Esophagus muscularis mucosa (tissue), 3 donors: ENCODE measurements around the gene JPH2.

Experiments
- POLR2A ChIP-seq: fragments of 450-650 bp; IDR thresholded peaks from one replicate; pipeline ENCODE4 v1.6.1; 2017; ENCODE audit warnings: antibody characterized with exemption, moderate library complexity, mild to moderate bottlenecking, low read depth
- TF ChIP-seq, protein P1 (sequence below), 3 experiments: fragments of 200-600 bp in 2 of 3; fragments of 450-650 bp in 1 of 3; sonication (generic) in 2 of 3; IDR thresholded peaks; one replicate each; pipeline ENCODE4 v1.5.1; 2017 to 2019; ENCODE audit warnings: antibody characterized with exemption in 3 of 3, mild to moderate bottlenecking in 2 of 3, moderate library complexity in 1 of 3

DNA sequence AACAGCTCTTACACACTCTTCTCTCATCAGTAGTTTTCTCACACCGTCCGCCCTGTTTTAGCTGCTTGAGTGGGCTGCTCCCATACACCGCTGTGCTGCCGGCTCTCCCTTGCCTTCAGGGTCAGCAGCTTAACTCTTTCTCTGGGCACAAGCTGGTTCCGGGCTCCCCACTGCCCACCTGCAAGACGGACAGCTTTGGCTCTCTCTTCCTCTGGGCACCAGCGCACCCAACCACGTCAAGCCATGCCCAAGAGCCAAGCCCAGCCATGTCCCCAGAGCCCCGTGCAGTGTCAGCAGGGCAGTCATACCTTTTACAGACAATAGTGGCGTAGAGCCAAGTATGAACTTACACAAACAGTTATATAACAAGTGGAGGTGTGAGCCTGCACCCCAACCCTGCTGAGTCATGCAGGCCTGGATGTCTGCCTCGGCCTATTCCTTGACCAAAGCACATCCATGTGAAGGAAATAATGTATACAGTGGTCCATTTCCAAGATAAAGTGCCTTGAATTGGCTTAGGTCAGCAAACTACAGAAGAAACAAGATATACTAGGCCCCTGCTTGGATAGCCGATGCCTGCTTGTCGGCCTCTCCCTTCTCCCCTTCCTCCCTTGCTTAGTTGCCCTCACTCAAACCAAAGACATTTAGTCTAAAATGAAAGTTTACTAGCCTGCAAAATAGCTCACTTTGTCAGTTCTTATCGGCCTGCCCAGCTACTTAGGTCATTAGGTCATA is 89.3 kb downstream of the JPH2 start:
- TF ChIP-seq, protein P1, sequence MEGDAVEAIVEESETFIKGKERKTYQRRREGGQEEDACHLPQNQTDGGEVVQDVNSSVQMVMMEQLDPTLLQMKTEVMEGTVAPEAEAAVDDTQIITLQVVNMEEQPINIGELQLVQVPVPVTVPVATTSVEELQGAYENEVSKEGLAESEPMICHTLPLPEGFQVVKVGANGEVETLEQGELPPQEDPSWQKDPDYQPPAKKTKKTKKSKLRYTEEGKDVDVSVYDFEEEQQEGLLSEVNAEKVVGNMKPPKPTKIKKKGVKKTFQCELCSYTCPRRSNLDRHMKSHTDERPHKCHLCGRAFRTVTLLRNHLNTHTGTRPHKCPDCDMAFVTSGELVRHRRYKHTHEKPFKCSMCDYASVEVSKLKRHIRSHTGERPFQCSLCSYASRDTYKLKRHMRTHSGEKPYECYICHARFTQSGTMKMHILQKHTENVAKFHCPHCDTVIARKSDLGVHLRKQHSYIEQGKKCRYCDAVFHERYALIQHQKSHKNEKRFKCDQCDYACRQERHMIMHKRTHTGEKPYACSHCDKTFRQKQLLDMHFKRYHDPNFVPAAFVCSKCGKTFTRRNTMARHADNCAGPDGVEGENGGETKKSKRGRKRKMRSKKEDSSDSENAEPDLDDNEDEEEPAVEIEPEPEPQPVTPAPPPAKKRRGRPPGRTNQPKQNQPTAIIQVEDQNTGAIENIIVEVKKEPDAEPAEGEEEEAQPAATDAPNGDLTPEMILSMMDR (IDR thresholded peaks at IDR 0.05), result no peak
- no peak for TF ChIP-seq POLR2A
